Breast epithelium (tissue), 3 donors: ENCODE results near the gene RAB20.

Source experiments
- POLR2A ChIP-seq: fragments of 450-650 bp; IDR thresholded peaks from one replicate; pipeline ENCODE4 v1.6.1; 2016; ENCODE audit warnings: antibody characterized with exemption, mild to moderate bottlenecking, moderate library complexity
- POLR2AphosphoS5 ChIP-seq, 3 donors: sonication (generic); formaldehyde crosslinking; IDR thresholded peaks; one replicate each; pipeline ENCODE4 v1.6.1; 2017; ENCODE audit warnings: antibody characterized with exemption in 3 of 3
- TF ChIP-seq, protein P1 (sequence below), 3 donors: fragments of 450-650 bp; IDR thresholded peaks; one replicate each; pipeline ENCODE4 v1.5.1; 2016 to 2017; ENCODE audit warnings: antibody characterized with exemption in 3 of 3, mild to moderate bottlenecking in 3 of 3, moderate library complexity in 3 of 3

DNA sequence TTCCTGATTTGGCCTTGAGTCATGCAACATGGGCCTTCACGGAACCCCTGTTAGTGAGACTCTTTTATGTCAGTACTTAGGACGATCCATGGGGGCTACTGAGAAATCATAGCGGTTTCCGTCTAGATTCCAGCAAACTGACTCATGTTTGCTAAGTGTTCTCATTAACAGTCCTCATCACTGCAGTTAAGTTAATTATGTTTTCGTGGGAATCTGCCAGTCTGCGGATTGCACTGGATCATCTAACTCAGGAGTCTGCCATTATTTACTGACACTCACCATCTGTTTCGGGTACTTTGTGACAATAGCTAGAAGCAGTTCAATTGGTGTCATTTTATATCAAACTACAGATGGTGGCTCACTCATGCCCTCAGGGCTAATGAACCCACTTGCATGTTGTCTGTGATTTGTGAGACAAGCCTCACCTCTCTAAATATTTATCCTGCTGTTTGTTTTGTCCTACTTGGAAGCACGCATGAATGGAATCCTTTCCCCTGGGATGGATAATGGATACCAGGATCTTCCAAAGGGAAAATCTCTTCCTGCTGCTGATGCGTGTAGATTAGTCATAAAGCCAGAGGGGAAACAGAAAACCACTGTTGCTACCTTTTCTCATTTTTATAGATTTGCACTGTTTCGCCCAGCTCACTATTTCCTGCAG lies 61.8 kb downstream of the RAB20 start:
- TF ChIP-seq, protein P1, sequence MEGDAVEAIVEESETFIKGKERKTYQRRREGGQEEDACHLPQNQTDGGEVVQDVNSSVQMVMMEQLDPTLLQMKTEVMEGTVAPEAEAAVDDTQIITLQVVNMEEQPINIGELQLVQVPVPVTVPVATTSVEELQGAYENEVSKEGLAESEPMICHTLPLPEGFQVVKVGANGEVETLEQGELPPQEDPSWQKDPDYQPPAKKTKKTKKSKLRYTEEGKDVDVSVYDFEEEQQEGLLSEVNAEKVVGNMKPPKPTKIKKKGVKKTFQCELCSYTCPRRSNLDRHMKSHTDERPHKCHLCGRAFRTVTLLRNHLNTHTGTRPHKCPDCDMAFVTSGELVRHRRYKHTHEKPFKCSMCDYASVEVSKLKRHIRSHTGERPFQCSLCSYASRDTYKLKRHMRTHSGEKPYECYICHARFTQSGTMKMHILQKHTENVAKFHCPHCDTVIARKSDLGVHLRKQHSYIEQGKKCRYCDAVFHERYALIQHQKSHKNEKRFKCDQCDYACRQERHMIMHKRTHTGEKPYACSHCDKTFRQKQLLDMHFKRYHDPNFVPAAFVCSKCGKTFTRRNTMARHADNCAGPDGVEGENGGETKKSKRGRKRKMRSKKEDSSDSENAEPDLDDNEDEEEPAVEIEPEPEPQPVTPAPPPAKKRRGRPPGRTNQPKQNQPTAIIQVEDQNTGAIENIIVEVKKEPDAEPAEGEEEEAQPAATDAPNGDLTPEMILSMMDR (IDR thresholded peaks at IDR 0.05), result no peak
- TF ChIP-seq POLR2A, result no peak
- TF ChIP-seq POLR2AphosphoS5 (IDR thresholded peaks at IDR 0.05), result no peak
